ENCODE results near the gene HLA-DMB.

GRCh38 chr6:32937230-32937633, 3.6 kb downstream of the HLA-DMB start:
- no peak for TF ChIP-seq POLR2A (IDR thresholded peaks at IDR 0.05)
- TF ChIP-seq CTCF (IDR thresholded peaks at IDR 0.05) = no peak

Data from Peyer's patch (tissue), 4 donors.